ENCODE measurements around the gene DENND5A.

GRCh38 chr11:9277176-9277575 lies 12.0 kb upstream of the DENND5A start:
- TF ChIP-seq POLR2AphosphoS5 (IDR thresholded peaks at IDR 0.05; ENCODE audit: low read depth, low read length) (no peak), CTCF (IDR thresholded peaks at IDR 0.05) (no peak)
- TF ChIP-seq, protein P1, sequence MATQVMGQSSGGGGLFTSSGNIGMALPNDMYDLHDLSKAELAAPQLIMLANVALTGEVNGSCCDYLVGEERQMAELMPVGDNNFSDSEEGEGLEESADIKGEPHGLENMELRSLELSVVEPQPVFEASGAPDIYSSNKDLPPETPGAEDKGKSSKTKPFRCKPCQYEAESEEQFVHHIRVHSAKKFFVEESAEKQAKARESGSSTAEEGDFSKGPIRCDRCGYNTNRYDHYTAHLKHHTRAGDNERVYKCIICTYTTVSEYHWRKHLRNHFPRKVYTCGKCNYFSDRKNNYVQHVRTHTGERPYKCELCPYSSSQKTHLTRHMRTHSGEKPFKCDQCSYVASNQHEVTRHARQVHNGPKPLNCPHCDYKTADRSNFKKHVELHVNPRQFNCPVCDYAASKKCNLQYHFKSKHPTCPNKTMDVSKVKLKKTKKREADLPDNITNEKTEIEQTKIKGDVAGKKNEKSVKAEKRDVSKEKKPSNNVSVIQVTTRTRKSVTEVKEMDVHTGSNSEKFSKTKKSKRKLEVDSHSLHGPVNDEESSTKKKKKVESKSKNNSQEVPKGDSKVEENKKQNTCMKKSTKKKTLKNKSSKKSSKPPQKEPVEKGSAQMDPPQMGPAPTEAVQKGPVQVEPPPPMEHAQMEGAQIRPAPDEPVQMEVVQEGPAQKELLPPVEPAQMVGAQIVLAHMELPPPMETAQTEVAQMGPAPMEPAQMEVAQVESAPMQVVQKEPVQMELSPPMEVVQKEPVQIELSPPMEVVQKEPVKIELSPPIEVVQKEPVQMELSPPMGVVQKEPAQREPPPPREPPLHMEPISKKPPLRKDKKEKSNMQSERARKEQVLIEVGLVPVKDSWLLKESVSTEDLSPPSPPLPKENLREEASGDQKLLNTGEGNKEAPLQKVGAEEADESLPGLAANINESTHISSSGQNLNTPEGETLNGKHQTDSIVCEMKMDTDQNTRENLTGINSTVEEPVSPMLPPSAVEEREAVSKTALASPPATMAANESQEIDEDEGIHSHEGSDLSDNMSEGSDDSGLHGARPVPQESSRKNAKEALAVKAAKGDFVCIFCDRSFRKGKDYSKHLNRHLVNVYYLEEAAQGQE (IDR thresholded peaks at IDR 0.05; ENCODE audit: insufficient read depth in 1 of 2, low read depth in 2 of 2, low read length in 1 of 2), result no peak

Data from Panc1 (cell line).